ENCODE measurements around the gene GALNTL6.

- TF ChIP-seq CTCF (IDR thresholded peaks at IDR 0.05) (no peak), POLR2A (IDR thresholded peaks at IDR 0.05) (no peak)
These were observed 815.1 kb downstream of the GALNTL6 start for GRCh38 chr4:172628263-172628662.

Data from lower leg skin (tissue), 3 donors.